ENCODE measurements around the gene ENKUR. TPM values are rescaled to one million over a fixed set of nuclear protein-coding genes. Genes with fewer than 3 reads are reported as not detected.

Gene ENKUR
- total and polyA plus RNA-seq, 10 of the 15 experiments (the other 5 are each of a cell fraction or from before 2014, with no cell fraction given) = 0.01 to 0.19 (median 0.11) TPM; not detected in 6

- ChIA-PET CTCF (interaction anchor here (0.6 to 1.9 kb wide), 4 partner anchors 9 to 1335 kb away, joined by 3 to 7 read pairs (median 4); no protein-coding TSS in a partner anchor), POLR2A (no interaction called here), SMC1A (ENCODE audit: uncharacterized antibody, unreplicated experiment) (interaction anchor here (1.0 to 1.3 kb wide), 3 partner anchors 25 to 112 kb away, joined by 3 to 4 read pairs (median 3); no protein-coding TSS in a partner anchor), RAD21 (ENCODE audit: unreplicated experiment) (interaction anchor here (0.6 kb wide), 1 partner anchor 397 kb away, joined by 3 read pairs; no protein-coding TSS in a partner anchor)
- H3K79me2 ChIP-seq (ENCODE audit: control insufficient read depth, insufficient read depth, low read length) = no peaks in the 10 kb centered on the region
- H3K27me3 ChIP-seq (replicated peaks in 1 of 2; ENCODE audit: control insufficient read depth in 2 of 2, insufficient read depth in 2 of 2, low read length in 1 of 2) = no peaks in the 10 kb centered on the region; a peak in 1 of 4 replicates
- BruUV-seq (replicated peaks) = no TSS peak
- DNase-seq (ENCODE audit: low read depth, low spot score) (no peak), ATAC-seq (no peak), FAIRE-seq (no peak)
- no peaks in the 10 kb centered on the region for H3K4me1 ChIP-seq (ENCODE audit: control insufficient read depth, insufficient read depth, low read length)
- no peak overlapping the region for H3K4me3 ChIP-seq
- no peak overlapping the region for H2AFZ ChIP-seq (ENCODE audit: control insufficient read depth, low read depth, low read length)
- TF ChIP-seq SMARCA5 (IDR thresholded peaks at IDR 0.05) (no peak), JUND (IDR thresholded peaks at IDR 0.05; ENCODE audit: low read depth, low read length) (no peak), ZBED1 (IDR thresholded peaks at IDR 0.05; ENCODE audit: borderline replicate concordance) (no peak), GATAD2B (conservative IDR thresholded peaks at IDR 0.05; ENCODE audit: low read depth) (no peak), HSF1 (IDR thresholded peaks at IDR 0.05; ENCODE audit: low read depth, low read length) (no peak), NR2C1 (IDR thresholded peaks at IDR 0.05) (no peak), SPI1 (IDR thresholded peaks at IDR 0.05; ENCODE audit: borderline replicate concordance, insufficient read depth, low read depth, low read length) (no peak), CHD4 (IDR thresholded peaks at IDR 0.05) (no peak), BCL11A (IDR thresholded peaks at IDR 0.05; ENCODE audit: low read depth, low read length) (no peak), BCL3 (IDR thresholded peaks at IDR 0.05; ENCODE audit: borderline replicate concordance, insufficient read depth, low read depth, low read length, poor library complexity, severe bottlenecking) (no peak), CREM (IDR thresholded peaks at IDR 0.05; ENCODE audit: low read depth) (no peak), ZNF687 (IDR thresholded peaks at IDR 0.05) (no peak), PBX3 (IDR thresholded peaks at IDR 0.05; ENCODE audit: insufficient replicate concordance, low read depth, low read length) (no peak)
- no peak overlapping the region for H3K4me2 ChIP-seq (ENCODE audit: control insufficient read depth, insufficient read depth)
- H3K36me3 ChIP-seq (ENCODE audit: control insufficient read depth in 2 of 2, insufficient read depth in 2 of 2, low read length in 1 of 2) = no peaks in the 10 kb centered on the region
- intact Hi-C loops (cut with micrococcal nuclease; ENCODE audit: unreplicated experiment) = no loop called here
- in situ Hi-C loops (cut with MboI) = no loop called here
- H4K20me1 ChIP-seq (ENCODE audit: control insufficient read depth, insufficient read depth) = no peaks in the 10 kb centered on the region
- H3K9me3 ChIP-seq (replicated peaks; ENCODE audit: control insufficient read depth, insufficient read depth, low read length) = no peaks in the 10 kb centered on the region
- H3K9ac ChIP-seq (ENCODE audit: control insufficient read depth, insufficient read depth, low read length) = no peak overlapping the region
- H3K27ac ChIP-seq (ENCODE audit: control insufficient read depth, insufficient read depth) = no peak overlapping the region
These were observed 23.6 kb upstream of the ENKUR start for GRCh38 chr10:25039531-25039930.
